Breast epithelium (tissue), 4 donors: ENCODE measurements around the gene BABAM2. TPM values are rescaled to one million over a fixed set of nuclear protein-coding genes. Genes with fewer than 3 reads are reported as not detected.
"Not testable (repeated sequence)": the region's sequence is repeated elsewhere in the genome, so short reads cannot be mapped to it uniquely, and the experiment has no call there.

ENCODE experiments used
- DNase-seq, 2 donors: peaks; one replicate each; pipeline ENCODE4 v3.0.0-alpha.2; 2019; ENCODE audit warnings: low spot score in 2 of 2
- H3K27ac ChIP-seq, 2 donors: fragments of 200-600 bp; sonication (generic) in 1 of 2; one replicate each; pipeline ENCODE4 v1.5.1; 2016 to 2019; ENCODE audit warnings: mild to moderate bottlenecking in 1 of 2
- H3K27me3 ChIP-seq, 2 donors: fragments of 200-600 bp; sonication (generic) in 1 of 2; one replicate each; pipeline versions ENCODE4 v1.5.1 to v1.6.0; 2017 to 2019; ENCODE audit warnings: control low read depth in 1 of 2, mild to moderate bottlenecking in 1 of 2
- H3K36me3 ChIP-seq: fragments of 200-600 bp; one replicate; pipeline ENCODE4 v1.5.1; 2019
- H3K4me1 ChIP-seq, 2 donors: fragments of 200-600 bp; sonication (generic); one replicate each; pipeline ENCODE4 v1.5.1; 2016 to 2019; ENCODE audit warnings: control low read depth in 1 of 2
- H3K4me3 ChIP-seq, 3 donors: fragments of 200-600 bp; sonication (generic); 1 replicate in 2 of 3; 2 replicates in 1 of 3; pipeline ENCODE4 v1.5.1; 2016 to 2019; ENCODE audit warnings: mild to moderate bottlenecking in 3 of 3, moderate library complexity in 2 of 3
- H3K9me3 ChIP-seq, 2 donors: fragments of 200-600 bp; sonication (generic) in 1 of 2; one replicate each; pipeline ENCODE4 v1.5.1; 2016 to 2019; ENCODE audit warnings: control low read depth in 1 of 2
- CTCF ChIP-seq, 3 donors: fragments of 450-650 bp; IDR thresholded peaks; one replicate each; pipeline ENCODE4 v1.5.1; 2016 to 2017; ENCODE audit warnings: antibody characterized with exemption in 3 of 3, mild to moderate bottlenecking in 3 of 3, moderate library complexity in 3 of 3
- POLR2A ChIP-seq: fragments of 450-650 bp; IDR thresholded peaks from one replicate; pipeline ENCODE4 v1.6.1; 2016; ENCODE audit warnings: antibody characterized with exemption, mild to moderate bottlenecking, moderate library complexity
- POLR2AphosphoS5 ChIP-seq, 3 donors: sonication (generic); formaldehyde crosslinking; IDR thresholded peaks; one replicate each; pipeline ENCODE4 v1.6.1; 2017; ENCODE audit warnings: antibody characterized with exemption in 3 of 3
- intact Hi-C: fragments of 100-400 bp; cut with DNase I; formaldehyde crosslinking; loops from one replicate; pipeline ENCODE4 v1.15.1; 2023; ENCODE audit warnings: low total_unique reads
- total RNA-seq, 3 donors: library from RNA; depleted of rRNA; stranded (reverse); fragments of >200 nt; gene quantifications; one replicate each; pipeline ENCODE4 v1.1.0, GENCODE V29; 2016

The BABAM2 gene
- total RNA-seq, 3 donors from 2014 or later: 34.7 to 46.2 (median 37.4) TPM

DNA sequence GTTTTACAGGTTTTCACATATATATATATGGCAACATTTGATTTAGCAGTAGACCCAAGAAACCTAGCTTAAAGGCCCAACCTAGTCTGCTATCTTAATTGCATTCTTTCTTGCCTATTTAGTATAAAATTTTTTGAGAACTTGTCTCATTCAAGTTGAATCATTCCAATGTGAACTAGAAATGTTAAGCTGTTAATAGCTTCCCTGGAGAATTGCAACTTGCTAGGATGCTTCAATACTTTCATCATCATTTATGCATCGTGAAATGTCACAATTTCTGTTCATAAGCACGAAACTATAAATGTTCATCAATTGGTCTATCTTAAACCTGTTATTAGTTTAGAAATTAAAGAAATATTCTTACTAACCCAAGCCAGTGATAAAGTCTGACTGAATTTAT is 217.6 kb downstream of the BABAM2 start:
- Histone ChIP-seq H3K36me3 (no peaks in the 10 kb centered on the region), H3K27me3 (no peaks in the 10 kb centered on the region), H3K27ac (no peak overlapping the region), H3K4me3 (no peak overlapping the region), H3K4me1 (no peaks in the 10 kb centered on the region), H3K9me3 (no peaks in the 10 kb centered on the region)
- intact Hi-C loops: no loop called here
- no peak for DNase-seq
- TF ChIP-seq POLR2A (no peak), CTCF (IDR thresholded peaks at IDR 0.05) (no peak), POLR2AphosphoS5 (IDR thresholded peaks at IDR 0.05) (no peak)

GRCh38 chr2:28113771-28114170 is 223.2 kb downstream of the BABAM2 start:
- H3K27me3 ChIP-seq, H3K27ac ChIP-seq, intact Hi-C loops, DNase-seq, H3K4me1 ChIP-seq, H3K36me3 ChIP-seq, H3K9me3 ChIP-seq, H3K4me3 ChIP-seq: not testable (repeated sequence)

GRCh38 chr2:28117104-28117596 is 226.6 kb downstream of the BABAM2 start:
- DNase-seq: no peak
- TF ChIP-seq POLR2AphosphoS5 (IDR thresholded peaks at IDR 0.05) (no peak), CTCF (IDR thresholded peaks at IDR 0.05) (no peak), POLR2A (no peak)
- no peaks in the 10 kb centered on the region for H3K27me3 ChIP-seq
- H3K27ac ChIP-seq: no peak overlapping the region
- no peak overlapping the region for H3K4me3 ChIP-seq
- intact Hi-C loops: no loop called here
- no peaks in the 10 kb centered on the region for H3K36me3 ChIP-seq
- no peaks in the 10 kb centered on the region for H3K4me1 ChIP-seq
- H3K9me3 ChIP-seq: no peaks in the 10 kb centered on the region

DNA sequence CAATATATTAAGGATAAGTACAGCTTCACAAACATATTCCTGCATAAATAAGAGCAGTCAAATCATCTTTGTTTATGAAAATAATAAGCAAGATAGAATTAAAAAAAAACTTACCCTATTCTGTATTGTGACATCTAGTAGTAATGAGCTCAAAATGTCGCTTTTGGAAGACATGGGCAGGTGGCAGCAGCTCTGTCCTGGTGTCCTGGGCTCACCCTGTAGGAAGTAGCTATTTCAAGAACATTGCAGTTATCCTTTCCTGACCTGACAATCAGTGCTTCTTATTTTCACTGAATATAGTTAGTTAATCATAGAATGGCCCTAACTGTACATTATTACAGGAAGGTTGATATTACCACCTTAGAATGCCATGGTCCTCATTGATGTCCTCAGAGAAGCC is 229.1 kb downstream of the BABAM2 start:
- H3K36me3 ChIP-seq: no peaks in the 10 kb centered on the region
- intact Hi-C loops: no loop called here

GRCh38 chr2:28128281-28128950 is 237.9 kb downstream of the BABAM2 start:
- TF ChIP-seq CTCF (IDR thresholded peaks at IDR 0.05): no peak
- no peak for TF ChIP-seq POLR2A
- no peak for TF ChIP-seq POLR2AphosphoS5 (IDR thresholded peaks at IDR 0.05)
- no peaks in the 10 kb centered on the region for H3K36me3 ChIP-seq
- no peaks in the 10 kb centered on the region for H3K27me3 ChIP-seq
- no peak for DNase-seq
- H3K27ac ChIP-seq: no peak overlapping the region
- no peak overlapping the region for H3K4me3 ChIP-seq
- intact Hi-C loops: no loop called here
- no peaks in the 10 kb centered on the region for H3K9me3 ChIP-seq
- no peaks in the 10 kb centered on the region for H3K4me1 ChIP-seq

More for the DNA sequence above, 229.1 kb downstream of the BABAM2 start:
- DNase-seq: no peak
- H3K9me3 ChIP-seq: no peaks in the 10 kb centered on the region
- H3K4me3 ChIP-seq: no peak overlapping the region
- no peaks in the 10 kb centered on the region for H3K4me1 ChIP-seq
- no peak overlapping the region for H3K27ac ChIP-seq
- H3K27me3 ChIP-seq: no peaks in the 10 kb centered on the region
- TF ChIP-seq CTCF (IDR thresholded peaks at IDR 0.05) (no peak), POLR2A (no peak), POLR2AphosphoS5 (IDR thresholded peaks at IDR 0.05) (no peak)
